WTC11 (cell line): Measurements from ENCODE around the gene MYLK2. TPM values are rescaled to one million over a fixed set of nuclear protein-coding genes. Genes with fewer than 3 reads are reported as not detected.

Source experiments
- ATAC-seq: fragments of 200-7000 bp; cut with Tn5 transposase; 2 replicates; pipeline ENCODE4 v1.10.0; 2021; ENCODE audit warnings: mild to moderate bottlenecking, moderate library complexity
- CTCF ChIA-PET: fragments of 300-600 bp; sonication (Branson Sonifier 250); formaldehyde crosslinking; loops from one replicate; lab custom pipeline; 2021; ENCODE audit warnings: antibody characterized with exemption; lab: Charles Lee
- POLR2A ChIA-PET: fragments of 350-600 bp; sonication (Branson Sonifier 250); formaldehyde crosslinking; loops from one replicate; lab custom pipeline; 2021; ENCODE audit warnings: antibody characterized with exemption; lab: Charles Lee
- DNase-seq: peaks from one replicate; pipeline ENCODE4 v3.0.0; 2021; ENCODE audit warnings: low spot score
- H3K27ac Mint-ChIP-seq: 2 replicates; pipeline ENCODE4 v1.8.0; 2021; ENCODE audit warnings: mixed read lengths
- H3K27me3 Mint-ChIP-seq: 2 replicates; pipeline ENCODE4 v1.8.0; 2021; ENCODE audit warnings: low read depth, mild to moderate bottlenecking, moderate library complexity, mixed read lengths
- H3K36me3 Mint-ChIP-seq: 2 replicates; pipeline ENCODE4 v1.8.0; 2021; ENCODE audit warnings: mixed read lengths
- H3K4me1 Mint-ChIP-seq: 2 replicates; pipeline ENCODE4 v1.8.0; 2022; ENCODE audit warnings: mixed read lengths
- H3K4me3 Mint-ChIP-seq: 2 replicates; pipeline ENCODE4 v1.8.0; 2021; ENCODE audit warnings: mild to moderate bottlenecking, moderate library complexity, mixed read lengths
- H3K9me3 Mint-ChIP-seq: 2 replicates; pipeline ENCODE4 v1.8.0; 2021; ENCODE audit warnings: mixed read lengths
- ATF1 ChIP-seq: sonication (generic); formaldehyde crosslinking; IDR thresholded peaks from 2 replicates; pipeline ENCODE4 v1.8.1; 2023; ENCODE audit warnings: mild to moderate bottlenecking, moderate library complexity, missing genetic modification reagents
- EMX1 ChIP-seq: fragments of 250-450 bp; sonication (Bioruptor Pico); IDR thresholded peaks from 2 replicates; pipeline ENCODE4 v1.8.0; 2021; ENCODE audit warnings: mild to moderate bottlenecking
- FOXJ3 ChIP-seq: sonication (generic); formaldehyde crosslinking; IDR thresholded peaks from 2 replicates; pipeline ENCODE4 v1.9.0; 2021; ENCODE audit warnings: missing genetic modification reagents, mild to moderate bottlenecking, borderline replicate concordance
- HMGA2 ChIP-seq: fragments of 250-450 bp; sonication (Bioruptor Pico); IDR thresholded peaks from 2 replicates; pipeline ENCODE4 v1.4.0; 2021; ENCODE audit warnings: mild to moderate bottlenecking, moderate library complexity
- IRF2 ChIP-seq: sonication (generic); formaldehyde crosslinking; IDR thresholded peaks from 2 replicates; pipeline ENCODE4 v1.8.0; 2022; ENCODE audit warnings: low read depth, missing genetic modification reagents, borderline replicate concordance
- NFATC4 ChIP-seq: fragments of 250-450 bp; sonication (Bioruptor Pico); IDR thresholded peaks from 2 replicates; pipeline ENCODE4 v1.9.0; 2021; ENCODE audit warnings: mild to moderate bottlenecking
- NR2C2 ChIP-seq: sonication (generic); formaldehyde crosslinking; IDR thresholded peaks from 2 replicates; pipeline ENCODE4 v1.8.0; 2022; ENCODE audit warnings: mild to moderate bottlenecking, missing genetic modification reagents
- RORB ChIP-seq: fragments of 250-450 bp; sonication (Bioruptor Pico); IDR thresholded peaks from 2 replicates; pipeline ENCODE4 v1.9.0; 2021; ENCODE audit warnings: mild to moderate bottlenecking
- SMAD4 ChIP-seq: sonication (generic); formaldehyde crosslinking; IDR thresholded peaks from 2 replicates; pipeline ENCODE4 v1.8.0; 2022; ENCODE audit warnings: mild to moderate bottlenecking, missing genetic modification reagents
- SOX15 ChIP-seq: fragments of 250-450 bp; sonication (Bioruptor Pico); IDR thresholded peaks from 2 replicates; pipeline ENCODE4 v1.9.0; 2021; ENCODE audit warnings: mild to moderate bottlenecking
- TCF7 ChIP-seq: sonication (generic); formaldehyde crosslinking; IDR thresholded peaks from 2 replicates; pipeline ENCODE4 v1.8.0; 2022; ENCODE audit warnings: mild to moderate bottlenecking, low read depth, missing genetic modification reagents, moderate library complexity
- TEAD1 ChIP-seq: sonication (generic); formaldehyde crosslinking; IDR thresholded peaks from 2 replicates; pipeline ENCODE4 v1.8.0; 2022; ENCODE audit warnings: mild to moderate bottlenecking, missing genetic modification reagents
- total RNA-seq: library from RNA; stranded (reverse); gene quantifications from 3 replicates; pipeline ENCODE4 v1.2.3, GENCODE V29; 2021
- TF ChIP-seq, protein P1 (sequence below): sonication (generic); formaldehyde crosslinking; IDR thresholded peaks from 2 replicates; pipeline ENCODE4 v1.8.0; 2023; ENCODE audit warnings: missing genetic modification reagents
- TF ChIP-seq, protein P2 (sequence below): sonication (generic); formaldehyde crosslinking; IDR thresholded peaks from 2 replicates; pipeline ENCODE4 v1.8.0; 2022; ENCODE audit warnings: mild to moderate bottlenecking, missing genetic modification reagents
- TF ChIP-seq, protein P3 (sequence below): sonication (generic); formaldehyde crosslinking; IDR thresholded peaks from 2 replicates; pipeline ENCODE4 v1.8.0; 2023; ENCODE audit warnings: mild to moderate bottlenecking, missing genetic modification reagents
- TF ChIP-seq, protein P4 (sequence below): sonication (generic); formaldehyde crosslinking; IDR thresholded peaks from 2 replicates; pipeline ENCODE4 v1.8.1; 2022; ENCODE audit warnings: low read depth, mild to moderate bottlenecking, moderate library complexity, missing genetic modification reagents, borderline replicate concordance
- TF ChIP-seq, protein P5 (sequence below): sonication (generic); formaldehyde crosslinking; IDR thresholded peaks from 2 replicates; pipeline ENCODE4 v1.8.1; 2023; ENCODE audit warnings: mild to moderate bottlenecking, missing genetic modification reagents, moderate library complexity
- TF ChIP-seq, protein P6 (sequence below): sonication (generic); formaldehyde crosslinking; IDR thresholded peaks from 2 replicates; pipeline ENCODE4 v1.8.0; 2022; ENCODE audit warnings: mild to moderate bottlenecking, missing genetic modification reagents
- TF ChIP-seq, protein P7 (sequence below): sonication (generic); formaldehyde crosslinking; IDR thresholded peaks from 2 replicates; pipeline ENCODE4 v1.8.0; 2022; ENCODE audit warnings: mild to moderate bottlenecking, missing genetic modification reagents
- TF ChIP-seq, protein P8 (sequence below): sonication (generic); formaldehyde crosslinking; IDR thresholded peaks from 2 replicates; pipeline ENCODE4 v1.8.0; 2023; ENCODE audit warnings: missing genetic modification reagents, mild to moderate bottlenecking, borderline replicate concordance

Gene MYLK2
- total RNA-seq, 1 experiment from 2014 or later, result 0.28 TPM

DNA sequence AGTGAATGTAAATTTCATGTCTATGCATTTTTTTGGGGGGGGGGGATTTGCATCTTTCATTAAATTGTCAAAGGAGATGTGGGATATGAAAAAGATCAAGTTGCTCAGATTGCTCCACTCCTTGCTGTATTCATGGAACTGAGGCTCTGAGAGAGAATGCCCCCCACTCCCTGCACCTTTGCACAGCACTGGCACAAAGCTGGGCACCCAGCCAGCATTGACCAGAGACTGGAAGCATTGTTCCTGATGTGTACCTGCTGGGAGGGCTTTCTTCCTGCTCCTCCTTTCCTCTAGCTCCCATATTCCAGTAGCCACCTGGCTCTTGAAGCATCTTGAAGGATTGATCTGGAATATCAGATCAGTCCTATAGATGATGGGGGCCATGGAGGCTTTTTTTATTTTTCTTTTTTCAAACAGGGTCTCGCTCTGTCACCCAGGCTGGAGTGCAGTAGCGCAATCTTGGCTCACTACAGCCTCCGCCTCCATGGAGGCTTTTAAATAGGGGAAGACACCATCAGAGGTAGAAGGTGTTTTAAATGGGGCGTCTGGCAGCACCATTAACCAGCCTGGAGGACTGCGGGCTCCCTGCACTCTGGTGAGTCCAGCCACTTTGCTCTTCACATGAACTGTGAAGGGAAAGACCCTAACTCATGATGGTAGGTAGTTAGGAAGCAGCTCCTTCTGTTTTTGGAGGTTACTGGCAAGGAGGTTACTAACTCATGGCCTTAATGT lies 40.3 kb downstream of the MYLK2 start:
- no peaks in the 10 kb centered on the region for H3K9me3 Mint-ChIP-seq
- H3K4me1 Mint-ChIP-seq, result peaks cover 15% of the 10 kb centered on the region
- peak overlapping the region; percentile 72 for H3K4me3 Mint-ChIP-seq
- POLR2A ChIA-PET, result interaction anchor here (1.2 to 1.6 kb wide), 2 partner anchors 11 to 109 kb away, joined by 3 to 6 read pairs; partner anchors contain the start of genes DUSP15 and TTLL9
- H3K27me3 Mint-ChIP-seq, result peaks cover 35% of the 10 kb centered on the region
- no peak overlapping the region for H3K27ac Mint-ChIP-seq
- TF ChIP-seq, protein P1, sequence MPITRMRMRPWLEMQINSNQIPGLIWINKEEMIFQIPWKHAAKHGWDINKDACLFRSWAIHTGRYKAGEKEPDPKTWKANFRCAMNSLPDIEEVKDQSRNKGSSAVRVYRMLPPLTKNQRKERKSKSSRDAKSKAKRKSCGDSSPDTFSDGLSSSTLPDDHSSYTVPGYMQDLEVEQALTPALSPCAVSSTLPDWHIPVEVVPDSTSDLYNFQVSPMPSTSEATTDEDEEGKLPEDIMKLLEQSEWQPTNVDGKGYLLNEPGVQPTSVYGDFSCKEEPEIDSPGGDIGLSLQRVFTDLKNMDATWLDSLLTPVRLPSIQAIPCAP (CRISPR knock-in tag), result no peak
- TF ChIP-seq, protein P2, sequence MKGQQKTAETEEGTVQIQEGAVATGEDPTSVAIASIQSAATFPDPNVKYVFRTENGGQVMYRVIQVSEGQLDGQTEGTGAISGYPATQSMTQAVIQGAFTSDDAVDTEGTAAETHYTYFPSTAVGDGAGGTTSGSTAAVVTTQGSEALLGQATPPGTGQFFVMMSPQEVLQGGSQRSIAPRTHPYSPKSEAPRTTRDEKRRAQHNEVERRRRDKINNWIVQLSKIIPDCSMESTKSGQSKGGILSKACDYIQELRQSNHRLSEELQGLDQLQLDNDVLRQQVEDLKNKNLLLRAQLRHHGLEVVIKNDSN (CRISPR knock-in tag), result no peak
- no peak for TF ChIP-seq ATF1 (CRISPR knock-in tag)
- no peak for TF ChIP-seq IRF2 (CRISPR knock-in tag)
- no peak for TF ChIP-seq EMX1
- no peak for TF ChIP-seq TCF7 (CRISPR knock-in tag)
- TF ChIP-seq, protein P3, sequence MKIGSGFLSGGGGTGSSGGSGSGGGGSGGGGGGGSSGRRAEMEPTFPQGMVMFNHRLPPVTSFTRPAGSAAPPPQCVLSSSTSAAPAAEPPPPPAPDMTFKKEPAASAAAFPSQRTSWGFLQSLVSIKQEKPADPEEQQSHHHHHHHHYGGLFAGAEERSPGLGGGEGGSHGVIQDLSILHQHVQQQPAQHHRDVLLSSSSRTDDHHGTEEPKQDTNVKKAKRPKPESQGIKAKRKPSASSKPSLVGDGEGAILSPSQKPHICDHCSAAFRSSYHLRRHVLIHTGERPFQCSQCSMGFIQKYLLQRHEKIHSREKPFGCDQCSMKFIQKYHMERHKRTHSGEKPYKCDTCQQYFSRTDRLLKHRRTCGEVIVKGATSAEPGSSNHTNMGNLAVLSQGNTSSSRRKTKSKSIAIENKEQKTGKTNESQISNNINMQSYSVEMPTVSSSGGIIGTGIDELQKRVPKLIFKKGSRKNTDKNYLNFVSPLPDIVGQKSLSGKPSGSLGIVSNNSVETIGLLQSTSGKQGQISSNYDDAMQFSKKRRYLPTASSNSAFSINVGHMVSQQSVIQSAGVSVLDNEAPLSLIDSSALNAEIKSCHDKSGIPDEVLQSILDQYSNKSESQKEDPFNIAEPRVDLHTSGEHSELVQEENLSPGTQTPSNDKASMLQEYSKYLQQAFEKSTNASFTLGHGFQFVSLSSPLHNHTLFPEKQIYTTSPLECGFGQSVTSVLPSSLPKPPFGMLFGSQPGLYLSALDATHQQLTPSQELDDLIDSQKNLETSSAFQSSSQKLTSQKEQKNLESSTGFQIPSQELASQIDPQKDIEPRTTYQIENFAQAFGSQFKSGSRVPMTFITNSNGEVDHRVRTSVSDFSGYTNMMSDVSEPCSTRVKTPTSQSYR (CRISPR knock-in tag), result no peak
- TF ChIP-seq, protein P4, sequence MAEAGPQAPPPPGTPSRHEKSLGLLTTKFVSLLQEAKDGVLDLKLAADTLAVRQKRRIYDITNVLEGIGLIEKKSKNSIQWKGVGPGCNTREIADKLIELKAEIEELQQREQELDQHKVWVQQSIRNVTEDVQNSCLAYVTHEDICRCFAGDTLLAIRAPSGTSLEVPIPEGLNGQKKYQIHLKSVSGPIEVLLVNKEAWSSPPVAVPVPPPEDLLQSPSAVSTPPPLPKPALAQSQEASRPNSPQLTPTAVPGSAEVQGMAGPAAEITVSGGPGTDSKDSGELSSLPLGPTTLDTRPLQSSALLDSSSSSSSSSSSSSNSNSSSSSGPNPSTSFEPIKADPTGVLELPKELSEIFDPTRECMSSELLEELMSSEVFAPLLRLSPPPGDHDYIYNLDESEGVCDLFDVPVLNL, result no peak
- TF ChIP-seq TEAD1 (CRISPR knock-in tag), result no peak
- TF ChIP-seq RORB, result no peak
- TF ChIP-seq SMAD4 (CRISPR knock-in tag), result no peak
- TF ChIP-seq, protein P5, sequence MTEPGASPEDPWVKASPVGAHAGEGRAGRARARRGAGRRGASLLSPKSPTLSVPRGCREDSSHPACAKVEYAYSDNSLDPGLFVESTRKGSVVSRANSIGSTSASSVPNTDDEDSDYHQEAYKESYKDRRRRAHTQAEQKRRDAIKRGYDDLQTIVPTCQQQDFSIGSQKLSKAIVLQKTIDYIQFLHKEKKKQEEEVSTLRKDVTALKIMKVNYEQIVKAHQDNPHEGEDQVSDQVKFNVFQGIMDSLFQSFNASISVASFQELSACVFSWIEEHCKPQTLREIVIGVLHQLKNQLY (CRISPR knock-in tag), result no peak
- TF ChIP-seq, protein P6, sequence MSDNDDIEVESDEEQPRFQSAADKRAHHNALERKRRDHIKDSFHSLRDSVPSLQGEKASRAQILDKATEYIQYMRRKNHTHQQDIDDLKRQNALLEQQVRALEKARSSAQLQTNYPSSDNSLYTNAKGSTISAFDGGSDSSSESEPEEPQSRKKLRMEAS (CRISPR knock-in tag), result no peak
- no peak for TF ChIP-seq NR2C2
- no peak for TF ChIP-seq NFATC4 (CRISPR knock-in tag)
- TF ChIP-seq, protein P7, sequence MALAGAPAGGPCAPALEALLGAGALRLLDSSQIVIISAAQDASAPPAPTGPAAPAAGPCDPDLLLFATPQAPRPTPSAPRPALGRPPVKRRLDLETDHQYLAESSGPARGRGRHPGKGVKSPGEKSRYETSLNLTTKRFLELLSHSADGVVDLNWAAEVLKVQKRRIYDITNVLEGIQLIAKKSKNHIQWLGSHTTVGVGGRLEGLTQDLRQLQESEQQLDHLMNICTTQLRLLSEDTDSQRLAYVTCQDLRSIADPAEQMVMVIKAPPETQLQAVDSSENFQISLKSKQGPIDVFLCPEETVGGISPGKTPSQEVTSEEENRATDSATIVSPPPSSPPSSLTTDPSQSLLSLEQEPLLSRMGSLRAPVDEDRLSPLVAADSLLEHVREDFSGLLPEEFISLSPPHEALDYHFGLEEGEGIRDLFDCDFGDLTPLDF (CRISPR knock-in tag), result no peak
- TF ChIP-seq SOX15 (CRISPR knock-in tag), result no peak
- TF ChIP-seq, protein P8, sequence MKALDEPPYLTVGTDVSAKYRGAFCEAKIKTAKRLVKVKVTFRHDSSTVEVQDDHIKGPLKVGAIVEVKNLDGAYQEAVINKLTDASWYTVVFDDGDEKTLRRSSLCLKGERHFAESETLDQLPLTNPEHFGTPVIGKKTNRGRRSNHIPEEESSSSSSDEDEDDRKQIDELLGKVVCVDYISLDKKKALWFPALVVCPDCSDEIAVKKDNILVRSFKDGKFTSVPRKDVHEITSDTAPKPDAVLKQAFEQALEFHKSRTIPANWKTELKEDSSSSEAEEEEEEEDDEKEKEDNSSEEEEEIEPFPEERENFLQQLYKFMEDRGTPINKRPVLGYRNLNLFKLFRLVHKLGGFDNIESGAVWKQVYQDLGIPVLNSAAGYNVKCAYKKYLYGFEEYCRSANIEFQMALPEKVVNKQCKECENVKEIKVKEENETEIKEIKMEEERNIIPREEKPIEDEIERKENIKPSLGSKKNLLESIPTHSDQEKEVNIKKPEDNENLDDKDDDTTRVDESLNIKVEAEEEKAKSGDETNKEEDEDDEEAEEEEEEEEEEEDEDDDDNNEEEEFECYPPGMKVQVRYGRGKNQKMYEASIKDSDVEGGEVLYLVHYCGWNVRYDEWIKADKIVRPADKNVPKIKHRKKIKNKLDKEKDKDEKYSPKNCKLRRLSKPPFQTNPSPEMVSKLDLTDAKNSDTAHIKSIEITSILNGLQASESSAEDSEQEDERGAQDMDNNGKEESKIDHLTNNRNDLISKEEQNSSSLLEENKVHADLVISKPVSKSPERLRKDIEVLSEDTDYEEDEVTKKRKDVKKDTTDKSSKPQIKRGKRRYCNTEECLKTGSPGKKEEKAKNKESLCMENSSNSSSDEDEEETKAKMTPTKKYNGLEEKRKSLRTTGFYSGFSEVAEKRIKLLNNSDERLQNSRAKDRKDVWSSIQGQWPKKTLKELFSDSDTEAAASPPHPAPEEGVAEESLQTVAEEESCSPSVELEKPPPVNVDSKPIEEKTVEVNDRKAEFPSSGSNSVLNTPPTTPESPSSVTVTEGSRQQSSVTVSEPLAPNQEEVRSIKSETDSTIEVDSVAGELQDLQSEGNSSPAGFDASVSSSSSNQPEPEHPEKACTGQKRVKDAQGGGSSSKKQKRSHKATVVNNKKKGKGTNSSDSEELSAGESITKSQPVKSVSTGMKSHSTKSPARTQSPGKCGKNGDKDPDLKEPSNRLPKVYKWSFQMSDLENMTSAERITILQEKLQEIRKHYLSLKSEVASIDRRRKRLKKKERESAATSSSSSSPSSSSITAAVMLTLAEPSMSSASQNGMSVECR (CRISPR knock-in tag), result no peak
- TF ChIP-seq HMGA2 (CRISPR knock-in tag), result no peak
- TF ChIP-seq FOXJ3 (CRISPR knock-in tag), result no peak
- DNase-seq (peak; percentile 3), ATAC-seq (no peak)
- no peaks in the 10 kb centered on the region for H3K36me3 Mint-ChIP-seq
- CTCF ChIA-PET, result interaction anchor here (0.8 to 3.6 kb wide), 6 partner anchors 7 to 158 kb away, joined by 3 to 28 read pairs (median 9); no protein-coding TSS in a partner anchor
